HCT116 (cell line): ENCODE results near the gene ATG4C. TPM values are rescaled to one million over a fixed set of nuclear protein-coding genes. Genes with fewer than 3 reads are reported as not detected.

Experiments
- ATAC-seq: fragments of 200-7000 bp; cut with Tn5 transposase; 2 replicates; pipeline ENCODE4 v1.9.1; 2020; ENCODE audit warnings: mild to moderate bottlenecking, moderate library complexity
- BruUV-seq: library from RNA; stranded (reverse); fragments of 400-500 nt; replicated peaks from 2 replicates; lab custom pipeline; 2021; lab: Mats Ljungman, UMichigan
- CTCF ChIA-PET: fragments of 300-600 bp; sonication (Branson Sonifier 250); formaldehyde crosslinking; loops from one replicate; lab custom pipeline; 2021; ENCODE audit warnings: antibody characterized with exemption; lab: Charles Lee
- POLR2A ChIA-PET: fragments of 300-600, 350-600 bp; sonication (Branson Sonifier 250); formaldehyde crosslinking; loops from one replicate; lab custom pipeline; 2021; ENCODE audit warnings: antibody characterized with exemption; lab: Charles Lee
- RAD21 ChIA-PET, 2 experiments: fragments of 300-600 bp; sonication (Branson Sonifier 250); formaldehyde crosslinking; loops; one replicate each; lab custom pipeline; 2023; ENCODE audit warnings: low total read pairs in 2 of 2; ENCODE audit not compliant: uncharacterized antibody in 2 of 2, unreplicated experiment in 2 of 2, low non-redundant PET in 1 of 2; lab: Charles Lee
- DNase-seq: peaks from one replicate; pipeline ENCODE4 v3.0.0-alpha.2; 2010; ENCODE audit warnings: low read depth, low spot score
- H2AFZ ChIP-seq: fragments of 200-600 bp; shearing (Covaris generic), sonication (generic); 2 replicates; pipeline ENCODE4 v1.6.1; 2017; ENCODE audit warnings: low read depth, mixed run types, mixed read lengths, antibody characterized with exemption, low read length; ENCODE audit not compliant: poor library complexity, severe bottlenecking
- H3K27ac ChIP-seq: 2 replicates; pipeline ENCODE4 v1.5.1; 2012; ENCODE audit warnings: low read depth, low read length
- H3K27me3 ChIP-seq: fragments of 200-600 bp; sonication (generic); 2 replicates; pipeline ENCODE4 v1.6.1; 2016; ENCODE audit warnings: mixed run types, low read length, mixed read lengths; ENCODE audit not compliant: insufficient read depth
- H3K36me3 ChIP-seq, 2 experiments: fragments of 200-500 bp in 1 of 2; fragments of 200-600 bp in 1 of 2; sonication (Bioruptor generic) in 1 of 2; sonication (generic) in 1 of 2; 2 replicates each; pipeline versions ENCODE4 v1.5.1 to v1.6.1; 2014 to 2016; ENCODE audit warnings: low read length in 2 of 2, inconsistent platforms in 1 of 2, mixed read lengths in 1 of 2, mixed run types in 1 of 2; ENCODE audit not compliant: insufficient read depth in 2 of 2, control insufficient read depth in 1 of 2
- H3K4me1 ChIP-seq, 2 experiments: fragments of 200-600 bp in 1 of 2; sonication (generic) in 1 of 2; 2 replicates each; pipeline versions ENCODE4 v1.5.1 to v1.6.1; 2012 to 2017; ENCODE audit warnings: low read length in 2 of 2, inconsistent platforms in 1 of 2, mild to moderate bottlenecking in 1 of 2, mixed read lengths in 1 of 2, mixed run types in 1 of 2, moderate library complexity in 1 of 2; ENCODE audit not compliant: insufficient read depth in 2 of 2, control insufficient read depth in 1 of 2
- H3K4me2 ChIP-seq: fragments of 200-600 bp; sonication (generic); 2 replicates; pipeline ENCODE4 v1.6.1; 2017; ENCODE audit warnings: mixed run types, low read length, mixed read lengths
- H3K4me3 ChIP-seq, 2 experiments: fragments of 200-600 bp in 1 of 2; sonication (generic) in 1 of 2; replicated peaks in 1 of 2; 2 replicates each; pipeline ENCODE4 v1.5.1; 2011 to 2016; ENCODE audit warnings: low read length in 2 of 2, control low read depth in 1 of 2, low read depth in 1 of 2, mild to moderate bottlenecking in 1 of 2, mixed read lengths in 1 of 2, mixed run types in 1 of 2
- H3K79me2 ChIP-seq: fragments of 200-600 bp; sonication (generic); 2 replicates; pipeline ENCODE4 v1.6.1; 2017; ENCODE audit warnings: mild to moderate bottlenecking, mixed run types, low read length, moderate library complexity, mixed read lengths; ENCODE audit not compliant: insufficient read depth
- H3K9ac ChIP-seq: fragments of 200-600 bp; sonication (generic); 2 replicates; pipeline ENCODE4 v1.6.1; 2016; ENCODE audit warnings: low read length, mixed read lengths
- H3K9me2 ChIP-seq: fragments of 200-600 bp; sonication (generic), shearing (Covaris generic); 2 replicates; pipeline ENCODE4 v1.6.1; 2017; ENCODE audit warnings: mixed run types, mild to moderate bottlenecking, moderate library complexity; ENCODE audit not compliant: insufficient read depth
- H3K9me3 ChIP-seq, 2 experiments: fragments of 200-500 bp in 1 of 2; fragments of 200-600 bp in 1 of 2; sonication (Bioruptor generic) in 1 of 2; sonication (generic) in 1 of 2; 2 replicates each; pipeline ENCODE4 v1.6.1; 2014 to 2017; ENCODE audit warnings: low read length in 2 of 2, mixed read lengths in 2 of 2, inconsistent platforms in 1 of 2, low read depth in 1 of 2, mild to moderate bottlenecking in 1 of 2, mixed run types in 1 of 2, moderate library complexity in 1 of 2; ENCODE audit not compliant: control insufficient read depth in 1 of 2, insufficient read depth in 1 of 2
- H4K20me1 ChIP-seq: fragments of 200-600 bp; sonication (generic), shearing (Covaris generic); 2 replicates; pipeline ENCODE4 v1.6.1; 2017; ENCODE audit warnings: mixed run types, mild to moderate bottlenecking, moderate library complexity; ENCODE audit not compliant: insufficient read depth
- CBX3 ChIP-seq: IDR thresholded peaks from 2 replicates; pipeline ENCODE4 v1.6.1; 2012; ENCODE audit warnings: low read depth
- EZH2 ChIP-seq: fragments of 200-600 bp; sonication (generic); IDR thresholded peaks from 2 replicates; pipeline ENCODE4 v1.6.1; 2017; ENCODE audit warnings: antibody characterized with exemption, mixed run types
- JUND ChIP-seq: IDR thresholded peaks from 2 replicates; pipeline ENCODE4 v1.6.1; 2012
- POLR2A ChIP-seq: IDR thresholded peaks from 2 replicates; pipeline ENCODE4 v1.7.0; 2011; ENCODE audit warnings: borderline replicate concordance; ENCODE audit not compliant: insufficient read depth, insufficient read length; ENCODE audit errors: extremely low read depth
- POLR2AphosphoS5 ChIP-seq: IDR thresholded peaks from 2 replicates; pipeline ENCODE4 v1.6.1; 2011; ENCODE audit warnings: mild to moderate bottlenecking, low read depth, low read length, moderate library complexity
- SIN3A ChIP-seq: IDR thresholded peaks from 2 replicates; pipeline ENCODE4 v1.6.1; 2012; ENCODE audit warnings: low read depth
- TCF7L2 ChIP-seq: IDR thresholded peaks from 2 replicates; pipeline ENCODE4 v1.7.0; 2011; ENCODE audit warnings: borderline replicate concordance, inconsistent platforms; ENCODE audit not compliant: insufficient read depth, insufficient read length; ENCODE audit errors: extremely low read depth
- YY1 ChIP-seq: IDR thresholded peaks from 2 replicates; pipeline ENCODE4 v1.6.1; 2011; ENCODE audit warnings: low read length, low read depth, moderate library complexity, mild to moderate bottlenecking; ENCODE audit not compliant: insufficient replicate concordance; ENCODE audit errors: extremely low read depth
- intact Hi-C: fragments of 100-400 bp; cut with micrococcal nuclease; formaldehyde crosslinking; loops from 2 replicates; pipeline ENCODE4 v1.10.0; 2022
- total RNA-seq: library from RNA; stranded (reverse); gene quantifications from one replicate; pipeline ENCODE4 v1.2.1, GENCODE V29; 2021; ENCODE audit not compliant: unreplicated experiment
- TF ChIP-seq, protein P1 (sequence below): IDR thresholded peaks from 2 replicates; pipeline ENCODE4 v1.6.1; 2012
- TF ChIP-seq, protein P2 (sequence below): IDR thresholded peaks from 2 replicates; pipeline ENCODE4 v1.6.1; 2012
- TF ChIP-seq, protein P3 (sequence below): IDR thresholded peaks from 2 replicates; pipeline ENCODE4 v1.6.1; 2011; ENCODE audit warnings: mild to moderate bottlenecking, low read length, moderate library complexity; ENCODE audit not compliant: insufficient replicate concordance; ENCODE audit errors: extremely low read depth

The ATG4C gene
- total RNA-seq, 1 experiment from 2014 or later: 11.8 TPM

DNA sequence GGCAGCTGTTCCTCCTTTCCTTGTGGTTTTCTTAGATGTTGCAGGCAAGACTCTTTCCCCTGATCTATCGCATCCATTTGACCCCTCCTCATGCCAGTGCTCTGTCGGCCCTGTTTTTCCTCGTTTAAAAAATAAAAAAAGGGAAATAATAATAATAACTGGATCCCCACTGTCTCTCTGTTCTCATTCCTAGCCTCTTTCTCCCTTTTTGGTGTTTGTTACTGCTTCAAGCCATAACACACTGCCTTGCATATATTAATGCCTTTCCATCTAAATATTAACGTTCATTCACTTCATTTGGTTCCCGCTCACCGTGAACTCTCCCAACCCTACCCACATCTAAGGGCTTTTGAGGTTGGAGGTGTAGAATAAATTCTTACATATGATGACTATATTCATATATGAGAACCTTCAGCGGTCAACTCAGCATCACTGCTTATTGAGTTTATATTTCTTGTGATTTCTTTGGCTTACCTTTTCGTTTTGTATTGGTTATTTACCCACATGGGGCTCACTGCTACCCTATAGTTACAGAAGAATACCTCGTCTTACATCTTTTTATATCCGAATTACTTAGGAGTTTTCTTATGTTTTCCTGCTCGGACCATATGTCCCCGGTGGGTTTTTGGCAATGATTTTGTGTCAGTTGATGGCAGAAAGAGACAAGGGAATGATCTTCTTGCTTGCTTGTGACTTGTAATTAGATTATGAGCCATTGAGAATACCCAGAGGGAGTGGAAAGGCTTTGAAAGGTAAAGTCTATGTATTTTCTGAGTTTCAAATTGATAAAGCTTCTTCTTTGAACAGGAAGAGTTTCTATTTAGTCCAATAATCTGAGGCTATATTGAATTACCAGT is 805 bp downstream of the ATG4C start:
- peak overlapping the region; percentile 90 for H3K4me2 ChIP-seq
- intact Hi-C loops: no loop called here
- peaks cover 8% of the 10 kb centered on the region for H3K79me2 ChIP-seq
- H3K27me3 ChIP-seq: no peaks in the 10 kb centered on the region
- no peak for DNase-seq
- peaks cover 0 to 11% of the 10 kb centered on the region in 2 experiments; a peak in 2 of 4 replicates for H3K4me1 ChIP-seq
- H3K9me2 ChIP-seq: no peaks in the 10 kb centered on the region
- peak overlapping the region; percentile 69; the same call in 1 of the 2 replicates for H3K27ac ChIP-seq
- no peaks in the 10 kb centered on the region for H3K9me3 ChIP-seq
- POLR2A ChIA-PET: no interaction called here
- BruUV-seq: no TSS peak
- RAD21 ChIA-PET: no interaction called here
- no peaks in the 10 kb centered on the region for H4K20me1 ChIP-seq
- TF ChIP-seq EZH2: no peak
- TF ChIP-seq SIN3A: no peak
- no peak for TF ChIP-seq POLR2A
- TF ChIP-seq, protein P1, sequence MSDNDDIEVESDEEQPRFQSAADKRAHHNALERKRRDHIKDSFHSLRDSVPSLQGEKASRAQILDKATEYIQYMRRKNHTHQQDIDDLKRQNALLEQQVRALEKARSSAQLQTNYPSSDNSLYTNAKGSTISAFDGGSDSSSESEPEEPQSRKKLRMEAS: no peak
- TF ChIP-seq POLR2AphosphoS5: no peak
- peak overlapping the region; percentile 68 for H2AFZ ChIP-seq
- no peaks in the 10 kb centered on the region for H3K36me3 ChIP-seq
- CTCF ChIA-PET: no interaction called here
- peak; percentile 50 for ATAC-seq
- peak overlapping the region; percentile 82 to 87 for H3K4me3 ChIP-seq
- H3K9ac ChIP-seq: peak overlapping the region; percentile 75

DNA sequence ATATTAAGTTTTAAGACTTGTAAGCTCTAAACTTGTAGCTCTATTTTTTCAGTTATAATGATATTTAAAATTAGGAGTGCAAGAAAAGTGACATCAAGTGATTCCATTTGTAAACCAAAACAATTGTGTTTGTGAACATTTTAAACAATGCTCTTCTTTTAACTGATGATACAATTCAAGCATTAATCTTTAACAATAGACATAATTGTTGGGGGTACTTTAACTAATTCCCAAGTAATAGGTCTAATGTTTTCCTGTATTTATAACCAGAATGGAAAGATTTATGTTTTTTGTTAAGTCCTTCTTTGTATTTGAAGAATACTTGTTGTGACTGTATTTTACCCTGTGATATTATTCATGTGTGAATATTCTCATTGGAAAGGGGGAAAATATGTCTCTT is 6.8 kb downstream of the ATG4C start:
- ATAC-seq (no peak), DNase-seq (no peak)
- Histone ChIP-seq H3K27me3 (no peaks in the 10 kb centered on the region), H3K9me3 (no peaks in the 10 kb centered on the region), H3K9ac (no peak overlapping the region), H3K4me2 (no peak overlapping the region), H3K79me2 (no peaks in the 10 kb centered on the region; the same call in 1 of the 2 replicates), H2AFZ (no peak overlapping the region), H3K4me3 (no peak overlapping the region), H3K4me1 (no peaks in the 10 kb centered on the region), H3K9me2 (no peaks in the 10 kb centered on the region)
- no peak for TF ChIP-seq YY1
- TF ChIP-seq, protein P2, sequence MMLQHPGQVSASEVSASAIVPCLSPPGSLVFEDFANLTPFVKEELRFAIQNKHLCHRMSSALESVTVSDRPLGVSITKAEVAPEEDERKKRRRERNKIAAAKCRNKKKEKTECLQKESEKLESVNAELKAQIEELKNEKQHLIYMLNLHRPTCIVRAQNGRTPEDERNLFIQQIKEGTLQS: no peak
- TF ChIP-seq CBX3: no peak
- TF ChIP-seq EZH2: no peak
- TF ChIP-seq, protein P3, sequence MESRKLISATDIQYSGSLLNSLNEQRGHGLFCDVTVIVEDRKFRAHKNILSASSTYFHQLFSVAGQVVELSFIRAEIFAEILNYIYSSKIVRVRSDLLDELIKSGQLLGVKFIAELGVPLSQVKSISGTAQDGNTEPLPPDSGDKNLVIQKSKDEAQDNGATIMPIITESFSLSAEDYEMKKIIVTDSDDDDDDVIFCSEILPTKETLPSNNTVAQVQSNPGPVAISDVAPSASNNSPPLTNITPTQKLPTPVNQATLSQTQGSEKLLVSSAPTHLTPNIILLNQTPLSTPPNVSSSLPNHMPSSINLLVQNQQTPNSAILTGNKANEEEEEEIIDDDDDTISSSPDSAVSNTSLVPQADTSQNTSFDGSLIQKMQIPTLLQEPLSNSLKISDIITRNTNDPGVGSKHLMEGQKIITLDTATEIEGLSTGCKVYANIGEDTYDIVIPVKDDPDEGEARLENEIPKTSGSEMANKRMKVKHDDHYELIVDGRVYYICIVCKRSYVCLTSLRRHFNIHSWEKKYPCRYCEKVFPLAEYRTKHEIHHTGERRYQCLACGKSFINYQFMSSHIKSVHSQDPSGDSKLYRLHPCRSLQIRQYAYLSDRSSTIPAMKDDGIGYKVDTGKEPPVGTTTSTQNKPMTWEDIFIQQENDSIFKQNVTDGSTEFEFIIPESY: no peak
- TF ChIP-seq TCF7L2: no peak
- no peak for TF ChIP-seq SIN3A
- no peak for TF ChIP-seq POLR2AphosphoS5
- no peak for TF ChIP-seq JUND
- TF ChIP-seq, all 23 proteins: peak for 0
- POLR2A ChIA-PET: no interaction called here
- intact Hi-C loops: no loop called here
- RAD21 ChIA-PET: no interaction called here
- no peaks in the 10 kb centered on the region for H4K20me1 ChIP-seq
- CTCF ChIA-PET: no interaction called here
- no peak overlapping the region for H3K27ac ChIP-seq
- no peaks in the 10 kb centered on the region for H3K36me3 ChIP-seq
- BruUV-seq: no TSS peak
